Measurements from ENCODE around the gene WDR86.

GRCh38 chr7:151438864-151439601 is 29.2 kb upstream of the WDR86 start:
- no peak for TF ChIP-seq EZH2 (IDR thresholded peaks at IDR 0.05; ENCODE audit: borderline replicate concordance, insufficient read depth, low read length, poor library complexity, severe bottlenecking)
- no peak for TF ChIP-seq RAD21 (conservative IDR thresholded peaks at IDR 0.05)
- no peak for TF ChIP-seq CTCF (IDR thresholded peaks at IDR 0.05; ENCODE audit: poor library complexity, severe bottlenecking)
- TF ChIP-seq, protein P1, sequence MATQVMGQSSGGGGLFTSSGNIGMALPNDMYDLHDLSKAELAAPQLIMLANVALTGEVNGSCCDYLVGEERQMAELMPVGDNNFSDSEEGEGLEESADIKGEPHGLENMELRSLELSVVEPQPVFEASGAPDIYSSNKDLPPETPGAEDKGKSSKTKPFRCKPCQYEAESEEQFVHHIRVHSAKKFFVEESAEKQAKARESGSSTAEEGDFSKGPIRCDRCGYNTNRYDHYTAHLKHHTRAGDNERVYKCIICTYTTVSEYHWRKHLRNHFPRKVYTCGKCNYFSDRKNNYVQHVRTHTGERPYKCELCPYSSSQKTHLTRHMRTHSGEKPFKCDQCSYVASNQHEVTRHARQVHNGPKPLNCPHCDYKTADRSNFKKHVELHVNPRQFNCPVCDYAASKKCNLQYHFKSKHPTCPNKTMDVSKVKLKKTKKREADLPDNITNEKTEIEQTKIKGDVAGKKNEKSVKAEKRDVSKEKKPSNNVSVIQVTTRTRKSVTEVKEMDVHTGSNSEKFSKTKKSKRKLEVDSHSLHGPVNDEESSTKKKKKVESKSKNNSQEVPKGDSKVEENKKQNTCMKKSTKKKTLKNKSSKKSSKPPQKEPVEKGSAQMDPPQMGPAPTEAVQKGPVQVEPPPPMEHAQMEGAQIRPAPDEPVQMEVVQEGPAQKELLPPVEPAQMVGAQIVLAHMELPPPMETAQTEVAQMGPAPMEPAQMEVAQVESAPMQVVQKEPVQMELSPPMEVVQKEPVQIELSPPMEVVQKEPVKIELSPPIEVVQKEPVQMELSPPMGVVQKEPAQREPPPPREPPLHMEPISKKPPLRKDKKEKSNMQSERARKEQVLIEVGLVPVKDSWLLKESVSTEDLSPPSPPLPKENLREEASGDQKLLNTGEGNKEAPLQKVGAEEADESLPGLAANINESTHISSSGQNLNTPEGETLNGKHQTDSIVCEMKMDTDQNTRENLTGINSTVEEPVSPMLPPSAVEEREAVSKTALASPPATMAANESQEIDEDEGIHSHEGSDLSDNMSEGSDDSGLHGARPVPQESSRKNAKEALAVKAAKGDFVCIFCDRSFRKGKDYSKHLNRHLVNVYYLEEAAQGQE (IDR thresholded peaks at IDR 0.05; ENCODE audit: borderline replicate concordance), result no peak
- no peak for TF ChIP-seq TAF1 (IDR thresholded peaks at IDR 0.05; ENCODE audit: low read depth)
- TF ChIP-seq POLR2AphosphoS5 (IDR thresholded peaks at IDR 0.05), result no peak
- TF ChIP-seq EP300 (conservative IDR thresholded peaks at IDR 0.05; ENCODE audit: poor library complexity, severe bottlenecking), result no peak
- no peak for TF ChIP-seq SMC3 (conservative IDR thresholded peaks at IDR 0.05; ENCODE audit: poor library complexity)

All from neural cell (in vitro differentiated cells).